SK-N-SH (cell line): ENCODE measurements around the gene AADACL4. TPM values are rescaled to one million over a fixed set of nuclear protein-coding genes. Genes with fewer than 3 reads are reported as not detected.

Experiments
- CTCF ChIA-PET: fragments of 300-600, 350-600 bp; formaldehyde crosslinking; extraction: SDS; loops from one replicate; lab custom pipeline; 2021; lab: Yijun Ruan, JAX
- POLR2A ChIA-PET: fragments of 350-600 bp; sonication (Branson Sonifier 250); formaldehyde crosslinking; extraction: SDS; loops from one replicate; lab custom pipeline; 2020; ENCODE audit warnings: antibody characterized with exemption, inconsistent platforms; lab: Yijun Ruan, JAX
- DNase-seq: peaks from one replicate; pipeline ENCODE4 v3.0.0; 2012
- H2AFZ ChIP-seq: fragments of 200-600 bp; sonication (generic); 2 replicates; pipeline ENCODE4 v1.8.1; 2016; ENCODE audit warnings: antibody characterized with exemption, mild to moderate bottlenecking, low read depth
- H3F3A ChIP-seq: fragments of 200-600 bp; sonication (generic); replicated peaks from 2 replicates; pipeline ENCODE3; 2016; ENCODE audit warnings: antibody characterized with exemption, mild to moderate bottlenecking; ENCODE audit not compliant: insufficient read depth
- H3K27ac ChIP-seq, 2 experiments: fragments of 200-500 bp in 1 of 2; fragments of 200-600 bp in 1 of 2; sonication (Bioruptor generic) in 1 of 2; sonication (generic), shearing (Covaris generic) in 1 of 2; 2 replicates each; pipeline versions ENCODE4 v1.5.1 to v1.6.1; 2014 to 2016; ENCODE audit warnings: low read depth in 2 of 2, inconsistent platforms in 1 of 2, low read length in 1 of 2, mild to moderate bottlenecking in 1 of 2, mixed read lengths in 1 of 2
- H3K27me3 ChIP-seq: fragments of 200-600 bp; sonication (generic), shearing (Covaris generic); 2 replicates; pipeline ENCODE4 v1.6.1; 2016; ENCODE audit warnings: mixed run types; ENCODE audit not compliant: insufficient read depth
- H3K36me3 ChIP-seq, 2 experiments: fragments of 200-500 bp in 1 of 2; fragments of 200-600 bp in 1 of 2; sonication (Bioruptor generic) in 1 of 2; sonication (generic) in 1 of 2; replicated peaks in 1 of 2; 2 replicates each; pipeline versions ENCODE3 to v1.5.1; 2014 to 2016; ENCODE audit warnings: low read length in 1 of 2, mild to moderate bottlenecking in 1 of 2; ENCODE audit not compliant: insufficient read depth in 2 of 2, control insufficient read depth in 1 of 2
- H3K4me1 ChIP-seq, 2 experiments: fragments of 200-500 bp in 1 of 2; fragments of 200-600 bp in 1 of 2; sonication (Bioruptor generic) in 1 of 2; sonication (generic), shearing (Covaris generic) in 1 of 2; 2 replicates each; pipeline versions ENCODE4 v1.5.1 to v1.6.1; 2014 to 2016; ENCODE audit warnings: low read depth in 1 of 2, low read length in 1 of 2, mixed run types in 1 of 2; ENCODE audit not compliant: insufficient read depth in 2 of 2, control insufficient read depth in 1 of 2
- H3K4me2 ChIP-seq: fragments of 200-600 bp; sonication (generic), shearing (Covaris generic); 2 replicates; pipeline ENCODE4 v1.6.1; 2017; ENCODE audit warnings: mixed run types
- H3K4me3 ChIP-seq, 2 experiments: fragments of 200-500 bp in 1 of 2; fragments of 200-600 bp in 1 of 2; sonication (Bioruptor generic) in 1 of 2; sonication (generic), shearing (Covaris generic) in 1 of 2; 2 replicates each; pipeline versions ENCODE4 v1.5.1 to v1.8.1; 2014 to 2016; ENCODE audit warnings: low read depth in 2 of 2, inconsistent platforms in 1 of 2, low read length in 1 of 2, mild to moderate bottlenecking in 1 of 2, mixed read lengths in 1 of 2, moderate library complexity in 1 of 2
- H3K79me2 ChIP-seq: fragments of 200-600 bp; sonication (generic); 2 replicates; pipeline ENCODE4 v1.8.1; 2017; ENCODE audit warnings: mild to moderate bottlenecking; ENCODE audit not compliant: insufficient read depth
- H3K9ac ChIP-seq: fragments of 200-600 bp; sonication (generic); 2 replicates; pipeline ENCODE4 v1.6.1; 2017; ENCODE audit warnings: mixed run types
- H3K9me2 ChIP-seq: fragments of 200-600 bp; sonication (generic); 2 replicates; pipeline ENCODE4 v1.6.1; 2017; ENCODE audit warnings: mixed run types
- H3K9me3 ChIP-seq: fragments of 200-600 bp; sonication (generic); 2 replicates; pipeline ENCODE4 v1.6.1; 2017; ENCODE audit warnings: mixed run types, mild to moderate bottlenecking, moderate library complexity
- H4K20me1 ChIP-seq: fragments of 200-600 bp; sonication (generic); 2 replicates; pipeline ENCODE4 v1.6.1; 2017; ENCODE audit warnings: mild to moderate bottlenecking, mixed run types; ENCODE audit not compliant: insufficient read depth
- CHD2 ChIP-seq: fragments of 150-350 bp; IDR thresholded peaks from 2 replicates; pipeline ENCODE4 v1.6.1; 2018; ENCODE audit warnings: low read length; ENCODE audit not compliant: partially characterized antibody
- FOSL2 ChIP-seq: IDR thresholded peaks from 2 replicates; pipeline ENCODE4 v1.4.0; 2012; ENCODE audit warnings: low read depth, mild to moderate bottlenecking, moderate library complexity, borderline replicate concordance
- FOXJ3 ChIP-seq: sonication (generic); formaldehyde crosslinking; IDR thresholded peaks from 2 replicates; pipeline ENCODE4 v1.5.1; 2020; ENCODE audit warnings: mild to moderate bottlenecking, missing genetic modification reagents
- JUND ChIP-seq: IDR thresholded peaks from 2 replicates; pipeline ENCODE4 v1.4.0; 2012
- NRF1 ChIP-seq: IDR thresholded peaks from 2 replicates; pipeline ENCODE4 v1.6.1; 2012; ENCODE audit warnings: low read depth, mild to moderate bottlenecking, low read length
- POLR2AphosphoS5 ChIP-seq: IDR thresholded peaks from 2 replicates; pipeline ENCODE4 v1.6.1; 2012; ENCODE audit warnings: low read depth, low read length
- RCOR1 ChIP-seq: fragments of 150-350 bp; IDR thresholded peaks from 2 replicates; pipeline ENCODE4 v1.6.1; 2017; ENCODE audit warnings: antibody characterized with exemption, low read length
- SIN3A ChIP-seq: IDR thresholded peaks from 2 replicates; pipeline ENCODE4 v1.6.1; 2012; ENCODE audit warnings: low read depth, mild to moderate bottlenecking, low read length, moderate library complexity, borderline replicate concordance
- TAF1 ChIP-seq: IDR thresholded peaks from 2 replicates; pipeline ENCODE4 v1.6.1; 2012; ENCODE audit warnings: low read depth, mild to moderate bottlenecking, low read length, moderate library complexity, borderline replicate concordance
- TCF12 ChIP-seq: IDR thresholded peaks from 2 replicates; pipeline ENCODE4 v1.4.0; 2012
- USF2 ChIP-seq: fragments of 150-350 bp; IDR thresholded peaks from 2 replicates; pipeline ENCODE4 v1.6.1; 2017; ENCODE audit warnings: antibody characterized with exemption, low read length, low read depth, borderline replicate concordance
- WGBS: methylation state at CpG from one replicate; pipeline ENCODE4 v1.1.6; 2017; ENCODE audit warnings: low lambda C conversion rate; 5-methylcytosine and 5-hydroxymethylcytosine counted together
- polyA plus RNA-seq, 3 experiments: library from polyadenylated mRNA; depleted of rRNA; stranded (reverse); fragments of >200 nt; gene quantifications; 2 replicates each; pipeline ENCODE4 v1.2.3, GENCODE V29; 2012
- TF ChIP-seq, protein P1 (sequence below): fragments of 150-350 bp; IDR thresholded peaks from 2 replicates; pipeline ENCODE4 v1.6.1; 2016; ENCODE audit warnings: mild to moderate bottlenecking, low read depth, low read length
- TF ChIP-seq, protein P2 (sequence below): IDR thresholded peaks from 2 replicates; pipeline ENCODE4 v1.6.1; 2012; ENCODE audit warnings: mild to moderate bottlenecking, low read depth, low read length, moderate library complexity

Gene AADACL4
- polyA plus RNA-seq, 1 of the 3 experiments (the other 2 are of a cell fraction), result 0.59 TPM

DNA sequence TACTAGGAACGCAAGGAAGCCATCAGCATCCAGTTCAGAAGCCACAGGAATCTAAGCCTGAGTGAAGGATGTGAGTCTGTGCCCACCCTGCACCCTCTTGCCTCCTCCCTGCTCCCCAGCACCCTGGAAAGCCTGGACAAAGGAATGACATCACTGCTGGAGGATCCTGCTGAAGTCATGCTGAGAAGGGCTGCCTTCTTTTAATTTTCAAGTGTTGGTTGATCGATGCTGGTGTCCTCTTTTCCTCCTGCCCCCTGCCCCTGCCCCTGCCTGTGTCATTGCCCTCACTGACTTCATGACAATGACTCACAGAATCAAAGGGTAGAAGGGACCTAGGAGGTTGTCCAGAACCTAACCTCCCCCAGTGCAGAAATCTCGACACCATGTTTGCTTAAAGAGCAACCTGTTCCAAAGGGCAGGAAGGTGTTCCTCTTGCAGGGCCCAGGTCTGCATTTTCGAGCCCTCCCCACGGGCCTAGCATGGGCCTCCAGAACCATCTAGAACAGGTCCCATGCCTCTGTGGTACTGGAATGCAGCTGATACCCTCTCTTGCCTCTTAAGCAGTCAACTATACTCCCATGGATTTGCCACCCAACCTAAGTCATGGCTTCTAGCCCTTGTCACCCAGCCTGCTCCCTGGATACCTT, 35.5 kb upstream of the AADACL4 start (continued):
- no peak for TF ChIP-seq TAF1
- no peak for TF ChIP-seq RCOR1
- no peak for TF ChIP-seq FOSL2
- no peak for TF ChIP-seq NRF1
- TF ChIP-seq FOXJ3, result no peak
- TF ChIP-seq, protein P1, sequence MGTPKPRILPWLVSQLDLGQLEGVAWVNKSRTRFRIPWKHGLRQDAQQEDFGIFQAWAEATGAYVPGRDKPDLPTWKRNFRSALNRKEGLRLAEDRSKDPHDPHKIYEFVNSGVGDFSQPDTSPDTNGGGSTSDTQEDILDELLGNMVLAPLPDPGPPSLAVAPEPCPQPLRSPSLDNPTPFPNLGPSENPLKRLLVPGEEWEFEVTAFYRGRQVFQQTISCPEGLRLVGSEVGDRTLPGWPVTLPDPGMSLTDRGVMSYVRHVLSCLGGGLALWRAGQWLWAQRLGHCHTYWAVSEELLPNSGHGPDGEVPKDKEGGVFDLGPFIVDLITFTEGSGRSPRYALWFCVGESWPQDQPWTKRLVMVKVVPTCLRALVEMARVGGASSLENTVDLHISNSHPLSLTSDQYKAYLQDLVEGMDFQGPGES, result no peak
- TF ChIP-seq, protein P2, sequence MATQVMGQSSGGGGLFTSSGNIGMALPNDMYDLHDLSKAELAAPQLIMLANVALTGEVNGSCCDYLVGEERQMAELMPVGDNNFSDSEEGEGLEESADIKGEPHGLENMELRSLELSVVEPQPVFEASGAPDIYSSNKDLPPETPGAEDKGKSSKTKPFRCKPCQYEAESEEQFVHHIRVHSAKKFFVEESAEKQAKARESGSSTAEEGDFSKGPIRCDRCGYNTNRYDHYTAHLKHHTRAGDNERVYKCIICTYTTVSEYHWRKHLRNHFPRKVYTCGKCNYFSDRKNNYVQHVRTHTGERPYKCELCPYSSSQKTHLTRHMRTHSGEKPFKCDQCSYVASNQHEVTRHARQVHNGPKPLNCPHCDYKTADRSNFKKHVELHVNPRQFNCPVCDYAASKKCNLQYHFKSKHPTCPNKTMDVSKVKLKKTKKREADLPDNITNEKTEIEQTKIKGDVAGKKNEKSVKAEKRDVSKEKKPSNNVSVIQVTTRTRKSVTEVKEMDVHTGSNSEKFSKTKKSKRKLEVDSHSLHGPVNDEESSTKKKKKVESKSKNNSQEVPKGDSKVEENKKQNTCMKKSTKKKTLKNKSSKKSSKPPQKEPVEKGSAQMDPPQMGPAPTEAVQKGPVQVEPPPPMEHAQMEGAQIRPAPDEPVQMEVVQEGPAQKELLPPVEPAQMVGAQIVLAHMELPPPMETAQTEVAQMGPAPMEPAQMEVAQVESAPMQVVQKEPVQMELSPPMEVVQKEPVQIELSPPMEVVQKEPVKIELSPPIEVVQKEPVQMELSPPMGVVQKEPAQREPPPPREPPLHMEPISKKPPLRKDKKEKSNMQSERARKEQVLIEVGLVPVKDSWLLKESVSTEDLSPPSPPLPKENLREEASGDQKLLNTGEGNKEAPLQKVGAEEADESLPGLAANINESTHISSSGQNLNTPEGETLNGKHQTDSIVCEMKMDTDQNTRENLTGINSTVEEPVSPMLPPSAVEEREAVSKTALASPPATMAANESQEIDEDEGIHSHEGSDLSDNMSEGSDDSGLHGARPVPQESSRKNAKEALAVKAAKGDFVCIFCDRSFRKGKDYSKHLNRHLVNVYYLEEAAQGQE, result no peak

DNA sequence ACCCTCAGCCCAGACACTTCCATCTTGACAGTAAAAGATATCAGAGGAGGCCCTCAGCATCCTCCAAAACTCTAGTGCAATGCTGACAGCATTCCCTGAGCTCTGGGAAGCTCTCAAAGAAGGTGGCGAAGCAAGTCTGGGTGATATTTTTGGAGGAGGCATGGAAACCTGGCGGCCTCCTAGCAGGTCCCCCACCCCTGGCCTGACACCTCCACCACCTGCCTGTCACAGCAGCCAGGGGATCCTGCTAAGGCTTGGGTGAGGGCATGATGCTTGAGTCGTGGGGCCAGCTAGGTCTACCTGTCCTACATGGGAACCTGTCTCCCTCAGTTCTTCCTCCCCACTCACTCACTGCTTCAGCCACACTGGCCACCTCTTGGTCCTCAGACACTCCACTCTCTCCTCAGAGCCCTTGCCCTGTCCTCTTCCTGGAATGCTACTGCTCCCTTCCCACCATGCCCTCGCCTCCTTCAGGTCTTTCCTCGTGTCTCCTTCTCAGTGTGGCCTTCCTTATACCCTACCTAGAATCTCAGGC, 34.3 kb upstream of the AADACL4 start:
- Histone ChIP-seq H3K36me3 (peaks cover 0 to 7% of the 10 kb centered on the region in 2 experiments), H3F3A (no peaks in the 10 kb centered on the region), H3K9me2 (no peaks in the 10 kb centered on the region), H3K9me3 (no peaks in the 10 kb centered on the region), H3K79me2 (no peaks in the 10 kb centered on the region), H3K4me1 (peaks cover 2 to 4% of the 10 kb centered on the region in 2 experiments; a peak in 2 of 4 replicates), H4K20me1 (no peaks in the 10 kb centered on the region), H2AFZ (no peak overlapping the region), H3K27me3 (no peaks in the 10 kb centered on the region), H3K27ac (no peak overlapping the region), H3K9ac (no peak overlapping the region), H3K4me3 (no peak overlapping the region), H3K4me2 (no peak overlapping the region)
- no peak for TF ChIP-seq SIN3A
- TF ChIP-seq TCF12, result no peak
- no peak for TF ChIP-seq JUND
- TF ChIP-seq POLR2AphosphoS5, result no peak
- TF ChIP-seq FOSL2, result no peak
- no peak for TF ChIP-seq USF2
- TF ChIP-seq FOXJ3, result no peak
- no peak for TF ChIP-seq CHD2
- TF ChIP-seq, protein P2, result no peak
- TF ChIP-seq, protein P1, result no peak
- DNase-seq, result no peak
- WGBS, result 76% methylated on average over 4 of the region's 5 CpGs
- ChIA-PET CTCF (interaction anchor here (1.0 to 1.7 kb wide), 3 partner anchors 8 to 50 kb away, joined by 3 to 8 read pairs (median 5); no protein-coding TSS in a partner anchor), POLR2A (no interaction called here)
